ENCODE data around the gene COPZ2. TPM values are rescaled to one million over a fixed set of nuclear protein-coding genes. Genes with fewer than 3 reads are reported as not detected.
A peak's percentile ranks its signal among the peaks of the same experiment; 100 is the strongest.

The COPZ2 gene
- total and polyA plus RNA-seq, 9 of the 15 experiments (the other 6 are each of a cell fraction or from before 2014, with no cell fraction given), result 0.22 to 0.49 TPM; not detected in 7

DNA sequence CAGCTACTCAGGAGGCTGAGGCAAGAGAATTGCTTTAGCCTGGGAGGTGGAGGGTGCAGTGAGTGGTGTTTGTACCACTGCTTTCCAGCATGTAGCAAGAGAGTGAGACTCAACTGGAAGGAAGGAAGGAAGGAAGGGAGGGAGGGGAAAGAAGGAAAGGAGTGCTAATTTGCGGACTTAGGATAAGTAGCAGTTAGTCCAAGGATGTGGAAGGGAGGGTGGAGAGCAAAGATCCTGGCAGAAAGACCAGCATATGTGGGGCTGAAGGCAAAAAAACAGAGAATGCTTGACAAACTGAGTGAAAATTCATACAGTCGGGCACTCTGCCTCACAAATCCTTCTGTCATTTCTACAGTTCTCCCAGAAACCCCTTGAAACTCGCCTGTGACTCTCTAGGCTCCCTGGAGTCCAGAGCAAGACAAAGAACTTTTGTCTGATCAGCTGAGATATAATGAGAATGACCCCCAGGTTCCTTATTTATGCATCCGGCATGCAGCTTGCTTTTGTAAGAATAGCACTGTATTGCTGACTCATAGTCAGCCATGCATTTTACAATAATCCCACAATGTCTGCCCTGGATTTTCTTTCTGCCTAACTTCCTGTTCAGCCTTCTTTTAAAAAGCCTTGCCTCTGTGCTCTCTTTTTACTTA is 35.2 kb downstream of the COPZ2 start (continued):
- TF ChIP-seq, protein P1, sequence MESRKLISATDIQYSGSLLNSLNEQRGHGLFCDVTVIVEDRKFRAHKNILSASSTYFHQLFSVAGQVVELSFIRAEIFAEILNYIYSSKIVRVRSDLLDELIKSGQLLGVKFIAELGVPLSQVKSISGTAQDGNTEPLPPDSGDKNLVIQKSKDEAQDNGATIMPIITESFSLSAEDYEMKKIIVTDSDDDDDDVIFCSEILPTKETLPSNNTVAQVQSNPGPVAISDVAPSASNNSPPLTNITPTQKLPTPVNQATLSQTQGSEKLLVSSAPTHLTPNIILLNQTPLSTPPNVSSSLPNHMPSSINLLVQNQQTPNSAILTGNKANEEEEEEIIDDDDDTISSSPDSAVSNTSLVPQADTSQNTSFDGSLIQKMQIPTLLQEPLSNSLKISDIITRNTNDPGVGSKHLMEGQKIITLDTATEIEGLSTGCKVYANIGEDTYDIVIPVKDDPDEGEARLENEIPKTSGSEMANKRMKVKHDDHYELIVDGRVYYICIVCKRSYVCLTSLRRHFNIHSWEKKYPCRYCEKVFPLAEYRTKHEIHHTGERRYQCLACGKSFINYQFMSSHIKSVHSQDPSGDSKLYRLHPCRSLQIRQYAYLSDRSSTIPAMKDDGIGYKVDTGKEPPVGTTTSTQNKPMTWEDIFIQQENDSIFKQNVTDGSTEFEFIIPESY (CRISPR knock-in tag; IDR thresholded peaks at IDR 0.05), result no peak
- TF ChIP-seq LCOR (CRISPR knock-in tag; IDR thresholded peaks at IDR 0.05), result no peak
- TF ChIP-seq MEF2A (IDR thresholded peaks at IDR 0.05; ENCODE audit: control insufficient read depth, low read depth, low read length), result no peak
- TF ChIP-seq HDGF (IDR thresholded peaks at IDR 0.05), result peak; percentile 82; the same call in 1 of the 2 replicates
- TF ChIP-seq GTF2F1 (IDR thresholded peaks at IDR 0.05; ENCODE audit: low read depth, low read length), result no peak
- TF ChIP-seq POLR2A (conservative IDR thresholded peaks at IDR 0.05), result no peak
- TF ChIP-seq, protein P2, sequence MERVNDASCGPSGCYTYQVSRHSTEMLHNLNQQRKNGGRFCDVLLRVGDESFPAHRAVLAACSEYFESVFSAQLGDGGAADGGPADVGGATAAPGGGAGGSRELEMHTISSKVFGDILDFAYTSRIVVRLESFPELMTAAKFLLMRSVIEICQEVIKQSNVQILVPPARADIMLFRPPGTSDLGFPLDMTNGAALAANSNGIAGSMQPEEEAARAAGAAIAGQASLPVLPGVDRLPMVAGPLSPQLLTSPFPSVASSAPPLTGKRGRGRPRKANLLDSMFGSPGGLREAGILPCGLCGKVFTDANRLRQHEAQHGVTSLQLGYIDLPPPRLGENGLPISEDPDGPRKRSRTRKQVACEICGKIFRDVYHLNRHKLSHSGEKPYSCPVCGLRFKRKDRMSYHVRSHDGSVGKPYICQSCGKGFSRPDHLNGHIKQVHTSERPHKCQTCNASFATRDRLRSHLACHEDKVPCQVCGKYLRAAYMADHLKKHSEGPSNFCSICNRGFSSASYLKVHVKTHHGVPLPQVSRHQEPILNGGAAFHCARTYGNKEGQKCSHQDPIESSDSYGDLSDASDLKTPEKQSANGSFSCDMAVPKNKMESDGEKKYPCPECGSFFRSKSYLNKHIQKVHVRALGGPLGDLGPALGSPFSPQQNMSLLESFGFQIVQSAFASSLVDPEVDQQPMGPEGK (CRISPR knock-in tag; IDR thresholded peaks at IDR 0.05; ENCODE audit: borderline replicate concordance), result no peak
- 0 out of 2 replicates have a peak, but pooled peaks have one; percentile 23 for TF ChIP-seq PTTG1 (tag; IDR thresholded peaks at IDR 0.05; ENCODE audit: low read depth)
- no peak for TF ChIP-seq GATAD2A (IDR thresholded peaks at IDR 0.05)
- TF ChIP-seq RBM25 (IDR thresholded peaks at IDR 0.05; ENCODE audit: low read depth, low read length, severe bottlenecking), result no peak
- TF ChIP-seq PHF8 (IDR thresholded peaks at IDR 0.05; ENCODE audit: borderline replicate concordance, low read length), result peak; percentile 16; the same call in 1 of the 2 replicates
- TF ChIP-seq ZNF75A (CRISPR knock-in tag; IDR thresholded peaks at IDR 0.05), result no peak
- TF ChIP-seq, protein P3, sequence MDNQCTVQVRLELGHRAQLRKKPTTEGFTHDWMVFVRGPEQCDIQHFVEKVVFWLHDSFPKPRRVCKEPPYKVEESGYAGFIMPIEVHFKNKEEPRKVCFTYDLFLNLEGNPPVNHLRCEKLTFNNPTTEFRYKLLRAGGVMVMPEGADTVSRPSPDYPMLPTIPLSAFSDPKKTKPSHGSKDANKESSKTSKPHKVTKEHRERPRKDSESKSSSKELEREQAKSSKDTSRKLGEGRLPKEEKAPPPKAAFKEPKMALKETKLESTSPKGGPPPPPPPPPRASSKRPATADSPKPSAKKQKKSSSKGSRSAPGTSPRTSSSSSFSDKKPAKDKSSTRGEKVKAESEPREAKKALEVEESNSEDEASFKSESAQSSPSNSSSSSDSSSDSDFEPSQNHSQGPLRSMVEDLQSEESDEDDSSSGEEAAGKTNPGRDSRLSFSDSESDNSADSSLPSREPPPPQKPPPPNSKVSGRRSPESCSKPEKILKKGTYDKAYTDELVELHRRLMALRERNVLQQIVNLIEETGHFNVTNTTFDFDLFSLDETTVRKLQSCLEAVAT (IDR thresholded peaks at IDR 0.05), result no peak
- TF ChIP-seq MECOM (CRISPR knock-in tag; IDR thresholded peaks at IDR 0.05), result no peak
- TF ChIP-seq CBFA2T2 (conservative IDR thresholded peaks at IDR 0.05), result no peak
- peak; percentile 74 for TF ChIP-seq CUX1 (CRISPR knock-in tag; IDR thresholded peaks at IDR 0.05)
- TF ChIP-seq SP1 (CRISPR knock-in tag; IDR thresholded peaks at IDR 0.05), result no peak

Data from K562 (cell line).